A673 (cell line): ENCODE results near the gene AHNAK2. TPM values are rescaled to one million over a fixed set of nuclear protein-coding genes. Genes with fewer than 3 reads are reported as not detected.

Experiments used
- BruUV-seq: library from RNA; stranded (reverse); fragments of 400-500 nt; replicated peaks from 2 replicates; lab custom pipeline; 2021; lab: Mats Ljungman, UMichigan
- CTCF ChIA-PET: fragments of 300-600 bp; sonication (Branson Sonifier 250); formaldehyde crosslinking; loops from one replicate; lab custom pipeline; 2022; ENCODE audit warnings: antibody characterized with exemption; lab: Charles Lee
- POLR2A ChIA-PET: fragments of 300-600 bp; sonication (Branson Sonifier 250); formaldehyde crosslinking; loops from one replicate; lab custom pipeline; 2022; ENCODE audit warnings: antibody characterized with exemption; ENCODE audit not compliant: low non-redundant PET; lab: Charles Lee
- DNase-seq: peaks from one replicate; pipeline ENCODE4 v3.0.0-alpha.2; 2015; ENCODE audit warnings: low spot score
- H3K27ac ChIP-seq: fragments of 200-600 bp; sonication (generic); 2 replicates; pipeline ENCODE4 v1.5.1; 2016; ENCODE audit warnings: mixed run types, low read depth, mild to moderate bottlenecking, mixed read lengths, antibody characterized with exemption, low read length; ENCODE audit not compliant: poor library complexity, severe bottlenecking
- H3K27me3 ChIP-seq: fragments of 200-600 bp; sonication (generic); replicated peaks from 2 replicates; pipeline ENCODE4 v1.6.1; 2017; ENCODE audit warnings: mixed run types, low read depth, mild to moderate bottlenecking, mixed read lengths, antibody characterized with exemption, low read length; ENCODE audit not compliant: insufficient read depth, poor library complexity
- H3K36me3 ChIP-seq: fragments of 200-600 bp; sonication (generic); 2 replicates; pipeline ENCODE4 v1.6.1; 2016; ENCODE audit warnings: mixed run types, mild to moderate bottlenecking, mixed read lengths, antibody characterized with exemption, low read length; ENCODE audit not compliant: insufficient read depth, poor library complexity, severe bottlenecking
- H3K4me1 ChIP-seq: fragments of 200-600 bp; sonication (generic); 2 replicates; pipeline ENCODE4 v1.6.1; 2017; ENCODE audit warnings: mixed run types, mild to moderate bottlenecking, mixed read lengths, antibody characterized with exemption, low read length; ENCODE audit not compliant: insufficient read depth, poor library complexity, severe bottlenecking
- H3K4me3 ChIP-seq: fragments of 200-600 bp; sonication (generic); 2 replicates; pipeline ENCODE4 v1.5.1; 2016; ENCODE audit warnings: low read depth, mixed run types, mild to moderate bottlenecking, mixed read lengths, low read length; ENCODE audit not compliant: poor library complexity, severe bottlenecking
- H3K9me3 ChIP-seq: fragments of 200-600 bp; sonication (generic); 2 replicates; pipeline ENCODE4 v1.6.1; 2016; ENCODE audit warnings: mixed run types, low read depth, mild to moderate bottlenecking, mixed read lengths, antibody characterized with exemption, low read length; ENCODE audit not compliant: poor library complexity, severe bottlenecking
- EZH2 ChIP-seq: fragments of 200-600 bp; sonication (generic); IDR thresholded peaks from 2 replicates; pipeline ENCODE4 v1.6.1; 2017; ENCODE audit warnings: borderline replicate concordance, low read depth, mild to moderate bottlenecking, mixed read lengths, antibody characterized with exemption, low read length; ENCODE audit not compliant: poor library complexity, severe bottlenecking
- intact Hi-C: fragments of 100-400 bp; cut with micrococcal nuclease; formaldehyde crosslinking; loops from one replicate; pipeline ENCODE4 v1.10.0; 2022; ENCODE audit not compliant: unreplicated experiment
- total RNA-seq: library from RNA; stranded (reverse); gene quantifications from 2 replicates; pipeline ENCODE4 v1.2.3, GENCODE V29; 2021
- TF ChIP-seq, protein P1 (sequence below): fragments of 300-800, 200-600 bp; sonication (generic); conservative IDR thresholded peaks from 2 replicates; pipeline ENCODE4 v1.5.1; 2017; ENCODE audit warnings: low read depth, mild to moderate bottlenecking, antibody characterized with exemption, low read length, moderate library complexity, mixed read lengths

AHNAK2 gene
- total RNA-seq, 1 experiment from 2014 or later: 0.56 TPM

DNA sequence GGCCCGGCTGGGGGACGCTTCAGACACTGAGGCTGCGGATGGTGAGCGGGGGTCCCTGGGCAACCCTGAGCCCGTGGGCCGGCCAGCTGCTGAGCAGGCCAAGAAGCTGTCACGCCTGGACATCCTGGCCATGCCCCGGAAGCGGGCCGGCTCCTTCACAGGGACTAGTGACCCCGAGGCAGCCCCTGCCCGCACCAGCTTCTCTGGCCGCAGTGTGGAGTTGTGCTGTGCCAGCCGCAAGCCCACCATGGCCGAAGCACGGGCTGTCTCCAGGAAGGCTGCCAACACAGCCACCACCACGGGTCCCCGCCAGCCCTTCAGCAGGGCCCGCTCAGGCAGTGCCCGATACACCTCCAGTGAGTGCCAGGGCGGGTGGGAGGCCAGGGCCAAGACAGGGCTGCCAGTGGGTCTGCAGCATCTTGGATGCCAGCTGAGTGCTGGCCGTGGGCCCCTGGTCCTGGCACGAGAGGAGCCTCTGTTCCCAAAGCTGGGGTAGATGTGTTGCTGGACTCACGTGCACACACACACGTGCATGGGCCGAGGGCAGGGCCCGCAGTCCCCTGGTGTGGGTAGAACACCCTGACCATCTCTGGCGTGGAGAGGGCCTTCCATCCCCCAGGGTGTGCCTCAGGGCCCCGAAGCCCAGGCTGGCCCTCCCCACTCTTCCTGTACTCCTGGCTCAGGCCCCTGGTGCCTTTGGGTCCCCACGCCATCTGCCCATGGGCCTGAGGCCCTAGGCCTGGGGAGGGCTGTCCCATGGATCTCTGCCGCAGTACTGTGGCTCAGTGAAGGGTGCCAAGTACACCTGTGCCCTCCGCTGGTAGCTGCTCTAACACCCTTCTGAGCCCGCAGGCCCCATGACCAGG is 90.3 kb downstream of the AHNAK2 start:
- intact Hi-C loops: no loop called here
- BruUV-seq: no TSS peak
- Histone ChIP-seq H3K27ac (no peak overlapping the region), H3K9me3 (no peaks in the 10 kb centered on the region), H3K27me3 (no peaks in the 10 kb centered on the region), H3K4me1 (no peaks in the 10 kb centered on the region), H3K4me3 (no peak overlapping the region), H3K36me3 (no peaks in the 10 kb centered on the region)
- ChIA-PET CTCF (no interaction called here), POLR2A (no interaction called here)
- TF ChIP-seq, protein P1, sequence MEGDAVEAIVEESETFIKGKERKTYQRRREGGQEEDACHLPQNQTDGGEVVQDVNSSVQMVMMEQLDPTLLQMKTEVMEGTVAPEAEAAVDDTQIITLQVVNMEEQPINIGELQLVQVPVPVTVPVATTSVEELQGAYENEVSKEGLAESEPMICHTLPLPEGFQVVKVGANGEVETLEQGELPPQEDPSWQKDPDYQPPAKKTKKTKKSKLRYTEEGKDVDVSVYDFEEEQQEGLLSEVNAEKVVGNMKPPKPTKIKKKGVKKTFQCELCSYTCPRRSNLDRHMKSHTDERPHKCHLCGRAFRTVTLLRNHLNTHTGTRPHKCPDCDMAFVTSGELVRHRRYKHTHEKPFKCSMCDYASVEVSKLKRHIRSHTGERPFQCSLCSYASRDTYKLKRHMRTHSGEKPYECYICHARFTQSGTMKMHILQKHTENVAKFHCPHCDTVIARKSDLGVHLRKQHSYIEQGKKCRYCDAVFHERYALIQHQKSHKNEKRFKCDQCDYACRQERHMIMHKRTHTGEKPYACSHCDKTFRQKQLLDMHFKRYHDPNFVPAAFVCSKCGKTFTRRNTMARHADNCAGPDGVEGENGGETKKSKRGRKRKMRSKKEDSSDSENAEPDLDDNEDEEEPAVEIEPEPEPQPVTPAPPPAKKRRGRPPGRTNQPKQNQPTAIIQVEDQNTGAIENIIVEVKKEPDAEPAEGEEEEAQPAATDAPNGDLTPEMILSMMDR: no peak
- no peak for TF ChIP-seq EZH2
- no peak for DNase-seq

Other genes with a start within 250 kb of the AHNAK2 start
- gene SIVA1, start 225.2 kb downstream of the AHNAK2 start, total RNA-seq: 79.6 and 83.0 TPM in 2 replicates
- 123 and 142 TPM in 2 replicates for gene AKT1, start 182.6 kb downstream of the AHNAK2 start, total RNA-seq
- gene ZBTB42, start 177.3 kb downstream of the AHNAK2 start, total RNA-seq: 1.4 and 2.1 TPM in 2 replicates
- gene CEP170B, start 113.1 kb downstream of the AHNAK2 start, total RNA-seq: 20.8 and 22.6 TPM in 2 replicates
- not detected in 2 replicates for gene PLD4, start 53.5 kb downstream of the AHNAK2 start, total RNA-seq
- gene CLBA1, start 7.4 kb upstream of the AHNAK2 start, total RNA-seq: 14.3 and 14.6 TPM in 2 replicates
- gene CDCA4, start 42.7 kb upstream of the AHNAK2 start, total RNA-seq: 49.7 and 51.1 TPM in 2 replicates
- gene GPR132, start 87.1 kb upstream of the AHNAK2 start, total RNA-seq: not detected in 2 replicates
- 14.3 and 17.3 TPM in 2 replicates for gene JAG2, start 190.4 kb upstream of the AHNAK2 start, total RNA-seq
- gene NUDT14, start 202.9 kb upstream of the AHNAK2 start, total RNA-seq: 30.8 and 40.5 TPM in 2 replicates